Measurements from ENCODE around the gene ABCC6. TPM values are rescaled to one million over a fixed set of nuclear protein-coding genes. Genes with fewer than 3 reads are reported as not detected.

Gene ABCC6
- total RNA-seq, 1 experiment from 2014 or later = 2.7 TPM

- ChIA-PET CTCF (no interaction called here), RAD21 (ENCODE audit: low non-redundant PET in 1 of 2, low total read pairs in 2 of 2, uncharacterized antibody in 2 of 2, unreplicated experiment in 2 of 2) (no interaction called here), POLR2A (no interaction called here)
- H3K79me2 ChIP-seq (ENCODE audit: insufficient read depth, low read length) = no peaks in the 10 kb centered on the region
- H3K36me3 ChIP-seq (ENCODE audit: control insufficient read depth in 1 of 2, insufficient read depth in 2 of 2, low read length in 2 of 2) = no peaks in the 10 kb centered on the region
- H3K4me1 ChIP-seq (ENCODE audit: control insufficient read depth in 1 of 2, insufficient read depth in 2 of 2, low read length in 2 of 2) = peaks cover 0 to 6% of the 10 kb centered on the region in 2 experiments; a peak in 2 of 4 replicates
- no peak overlapping the region for H3K4me2 ChIP-seq (ENCODE audit: low read length)
- ATAC-seq (no peak), DNase-seq (ENCODE audit: low read depth, low spot score) (no peak)
- intact Hi-C loops (cut with micrococcal nuclease) = loop anchor here (5.0 kb wide), 1 partner anchor 424 kb away; no protein-coding TSS in a partner anchor
- no peak overlapping the region for H3K9ac ChIP-seq (ENCODE audit: low read length)
- no TSS peak for BruUV-seq (replicated peaks)
- H3K4me3 ChIP-seq (replicated peaks in 1 of 2; ENCODE audit: low read depth in 1 of 2, low read length in 2 of 2) = no peak overlapping the region
- no peaks in the 10 kb centered on the region for H3K9me3 ChIP-seq (ENCODE audit: control insufficient read depth in 1 of 2, insufficient read depth in 1 of 2, low read depth in 1 of 2, low read length in 2 of 2)
- no peak overlapping the region for H3K27ac ChIP-seq (ENCODE audit: low read depth, low read length)
- H3K27me3 ChIP-seq (ENCODE audit: insufficient read depth, low read length) = no peaks in the 10 kb centered on the region
- no peak overlapping the region for H2AFZ ChIP-seq (ENCODE audit: low read depth, low read length, poor library complexity, severe bottlenecking)
- no peaks in the 10 kb centered on the region for H4K20me1 ChIP-seq (ENCODE audit: insufficient read depth)
- H3K9me2 ChIP-seq (ENCODE audit: insufficient read depth) = no peaks in the 10 kb centered on the region
- TF ChIP-seq POLR2AphosphoS5 (IDR thresholded peaks at IDR 0.05; ENCODE audit: low read depth, low read length) (no peak), REST (IDR thresholded peaks at IDR 0.05; ENCODE audit: low read depth) (no peak), SP1 (IDR thresholded peaks at IDR 0.05; ENCODE audit: low read depth) (no peak), ZBTB33 (IDR thresholded peaks at IDR 0.05; ENCODE audit: extremely low read depth, insufficient replicate concordance, low read length) (no peak), RAD21 (IDR thresholded peaks at IDR 0.05; ENCODE audit: low read depth) (no peak), ZNF274 (IDR thresholded peaks at IDR 0.05; ENCODE audit: low read depth, low read length) (no peak), EZH2phosphoT487 (IDR thresholded peaks at IDR 0.05; ENCODE audit: borderline replicate concordance) (no peak), JUND (IDR thresholded peaks at IDR 0.05) (no peak), TCF7L2 (IDR thresholded peaks at IDR 0.05; ENCODE audit: borderline replicate concordance, extremely low read depth, insufficient read depth, insufficient read length) (no peak), ELF1 (IDR thresholded peaks at IDR 0.05; ENCODE audit: borderline replicate concordance, low read depth) (no peak), SRF (IDR thresholded peaks at IDR 0.05; ENCODE audit: low read depth) (no peak), EZH2 (IDR thresholded peaks at IDR 0.05) (no peak), ATF3 (IDR thresholded peaks at IDR 0.05) (no peak), CTCF (IDR thresholded peaks at IDR 0.05 in 2 of 3, conservative IDR thresholded peaks at IDR 0.05 in 1 of 3; ENCODE audit: borderline replicate concordance in 1 of 3, insufficient read depth in 1 of 3, low read depth in 2 of 3, low read length in 2 of 3) (no peak), CEBPB (IDR thresholded peaks at IDR 0.05; ENCODE audit: low read depth) (no peak), YY1 (IDR thresholded peaks at IDR 0.05; ENCODE audit: extremely low read depth, insufficient replicate concordance, low read depth, low read length) (no peak), EGR1 (IDR thresholded peaks at IDR 0.05; ENCODE audit: low read depth) (no peak)
These were observed 31.7 kb downstream of the ABCC6 start for GRCh38 chr16:16191493-16192167.

All from HCT116 (cell line).